Stomach (tissue), 9 donors: Measurements from ENCODE around the gene CDCA3. TPM values are rescaled to one million over a fixed set of nuclear protein-coding genes. Genes with fewer than 3 reads are reported as not detected.
A peak's percentile ranks its signal among the peaks of the same experiment; 100 is the strongest.
"Not testable (repeated sequence)": the region's sequence is repeated elsewhere in the genome, so short reads cannot be mapped to it uniquely, and the experiment has no call there.

Experiments
- DNase-seq, 2 donors: peaks; one replicate each; pipeline versions ENCODE4 v3.0.0 to v3.0.0-alpha.2; 2013 to 2019
- H3K27ac ChIP-seq, 5 donors: fragments of 200-600 bp in 4 of 5; sonication (generic) in 4 of 5; one replicate each; pipeline ENCODE4 v1.5.1; 2013 to 2019; ENCODE audit warnings: mild to moderate bottlenecking in 1 of 5, moderate library complexity in 1 of 5
- H3K27me3 ChIP-seq, 3 donors: fragments of 200-600 bp; sonication (generic); one replicate each; pipeline ENCODE4 v1.5.1; 2017 to 2019; ENCODE audit warnings: mixed run types in 1 of 3
- H3K36me3 ChIP-seq, 4 donors: fragments of 200-600 bp; sonication (generic); 1 replicate in 3 of 4; 2 replicates in 1 of 4; pipeline ENCODE4 v1.5.1; 2016 to 2019
- H3K4me1 ChIP-seq, 4 donors: fragments of 200-600 bp; sonication (generic); one replicate each; pipeline ENCODE4 v1.5.1; 2016 to 2019
- H3K4me3 ChIP-seq, 4 donors: fragments of 200-600 bp; sonication (generic) in 3 of 4; one replicate each; pipeline ENCODE4 v1.5.1; 2016 to 2019; ENCODE audit warnings: mild to moderate bottlenecking in 1 of 4
- H3K9me3 ChIP-seq, 4 donors: fragments of 200-600 bp; sonication (generic); one replicate each; pipeline ENCODE4 v1.5.1; 2016 to 2019
- EP300 ChIP-seq: sonication (generic); formaldehyde crosslinking; IDR thresholded peaks from one replicate; pipeline ENCODE4 v1.6.1; 2017; ENCODE audit warnings: antibody characterized with exemption
- POLR2A ChIP-seq, 4 donors: fragments of 450-650 bp; IDR thresholded peaks; one replicate each; pipeline ENCODE4 v1.6.1; 2016; ENCODE audit warnings: antibody characterized with exemption in 4 of 4, control low read depth in 2 of 4, mild to moderate bottlenecking in 1 of 4, moderate library complexity in 1 of 4
- POLR2AphosphoS5 ChIP-seq, 3 donors: sonication (generic); formaldehyde crosslinking; IDR thresholded peaks; one replicate each; pipeline ENCODE4 v1.6.1; 2016; ENCODE audit warnings: antibody characterized with exemption in 3 of 3
- WGBS, 5 donors: extraction: QIAGEN DNeasy Blood & Tissue Kit in 3 of 5; methylation state at CpG; one replicate each; pipeline versions ENCODE4 v1.1.5 to v1.1.7; 2013 to 2018; 5-methylcytosine and 5-hydroxymethylcytosine counted together
- intact Hi-C: fragments of 100-400 bp; cut with DNase I; formaldehyde crosslinking; loops from one replicate; pipeline ENCODE4 v1.15.1; 2023; ENCODE audit warnings: low total_unique reads
- polyA plus RNA-seq, 3 donors: library from polyadenylated mRNA; stranded (reverse); fragments of 200-250 nt; gene quantifications; one replicate each; pipeline ENCODE4 v1.2.3, GENCODE V29; 2013
- total RNA-seq, 5 donors: library from RNA; depleted of rRNA; stranded (reverse); fragments of >200 nt; gene quantifications; one replicate each; pipeline versions ENCODE4 v1.1.0 to v1.2.3, GENCODE V29; 2014 to 2016
- TF ChIP-seq, protein P1 (sequence below), 7 experiments: fragments of 450-650 bp in 4 of 7; fragments of 200-600 bp in 3 of 7; sonication (generic) in 3 of 7; IDR thresholded peaks; one replicate each; pipeline ENCODE4 v1.5.1; 2016 to 2019; ENCODE audit warnings: antibody characterized with exemption in 7 of 7, control low read depth in 2 of 7, mild to moderate bottlenecking in 1 of 7
- donor health status: healthy with polysubstance abuse.
- donor health status: Bipolar disorder and iron deficiency.
- donor health status: healthy.

CDCA3 gene
- total and polyA plus RNA-seq, 8 donors = 2.1 to 56.0 (median 11.0) TPM

DNA sequence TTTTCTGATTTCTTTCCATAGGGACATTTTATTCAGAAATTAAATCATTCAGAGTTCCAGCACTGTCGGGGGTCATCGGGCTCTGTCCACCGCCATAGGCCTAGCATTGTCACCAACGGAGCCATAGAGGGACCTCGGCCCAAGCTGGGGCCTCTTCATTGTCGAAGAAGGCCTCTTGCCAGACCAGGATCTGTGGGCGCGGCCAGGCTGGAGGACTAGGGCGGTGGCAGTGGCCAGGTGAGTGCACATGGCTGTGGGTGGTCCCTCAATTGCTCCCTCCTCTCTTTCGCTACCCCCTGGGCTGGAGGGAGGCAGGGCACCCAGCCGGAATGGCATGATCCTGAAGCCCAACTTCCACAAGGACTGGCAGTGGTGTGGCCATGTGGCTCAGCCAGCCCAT is 32.6 kb upstream of the CDCA3 start:
- H3K27ac ChIP-seq = no peak overlapping the region
- intact Hi-C loops = no loop called here

GRCh38 chr12:6883252-6883651 is 32.2 kb upstream of the CDCA3 start:
- no peak for DNase-seq
- H3K27me3 ChIP-seq = no peaks in the 10 kb centered on the region
- 93 to 100% (median 98%) methylated on average over 5 of the region's 5 CpGs for WGBS, 5 donors
- no peaks in the 10 kb centered on the region for H3K9me3 ChIP-seq
- TF ChIP-seq, protein P1, sequence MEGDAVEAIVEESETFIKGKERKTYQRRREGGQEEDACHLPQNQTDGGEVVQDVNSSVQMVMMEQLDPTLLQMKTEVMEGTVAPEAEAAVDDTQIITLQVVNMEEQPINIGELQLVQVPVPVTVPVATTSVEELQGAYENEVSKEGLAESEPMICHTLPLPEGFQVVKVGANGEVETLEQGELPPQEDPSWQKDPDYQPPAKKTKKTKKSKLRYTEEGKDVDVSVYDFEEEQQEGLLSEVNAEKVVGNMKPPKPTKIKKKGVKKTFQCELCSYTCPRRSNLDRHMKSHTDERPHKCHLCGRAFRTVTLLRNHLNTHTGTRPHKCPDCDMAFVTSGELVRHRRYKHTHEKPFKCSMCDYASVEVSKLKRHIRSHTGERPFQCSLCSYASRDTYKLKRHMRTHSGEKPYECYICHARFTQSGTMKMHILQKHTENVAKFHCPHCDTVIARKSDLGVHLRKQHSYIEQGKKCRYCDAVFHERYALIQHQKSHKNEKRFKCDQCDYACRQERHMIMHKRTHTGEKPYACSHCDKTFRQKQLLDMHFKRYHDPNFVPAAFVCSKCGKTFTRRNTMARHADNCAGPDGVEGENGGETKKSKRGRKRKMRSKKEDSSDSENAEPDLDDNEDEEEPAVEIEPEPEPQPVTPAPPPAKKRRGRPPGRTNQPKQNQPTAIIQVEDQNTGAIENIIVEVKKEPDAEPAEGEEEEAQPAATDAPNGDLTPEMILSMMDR (IDR thresholded peaks at IDR 0.05) = no peak
- TF ChIP-seq POLR2A (IDR thresholded peaks at IDR 0.05) (no peak), EP300 (no peak), POLR2AphosphoS5 (IDR thresholded peaks at IDR 0.05) (no peak)
- H3K27ac ChIP-seq = no peak overlapping the region
- H3K4me1 ChIP-seq = peaks cover 0 to 12% (median 6%) of the 10 kb centered on the region in 4 donors
- H3K4me3 ChIP-seq = no peak overlapping the region
- H3K36me3 ChIP-seq = peaks cover 3 to 38% (median 28%) of the 10 kb centered on the region in 4 donors
- intact Hi-C loops = no loop called here

More for the DNA sequence above, 32.6 kb upstream of the CDCA3 start:
- no peak for DNase-seq
- H3K4me1 ChIP-seq = peaks cover 0 to 12% (median 6%) of the 10 kb centered on the region in 4 donors
- peaks cover 3 to 38% (median 28%) of the 10 kb centered on the region in 4 donors for H3K36me3 ChIP-seq
- H3K4me3 ChIP-seq = no peak overlapping the region
- no peaks in the 10 kb centered on the region for H3K9me3 ChIP-seq
- TF ChIP-seq EP300 = no peak
- no peak for TF ChIP-seq POLR2AphosphoS5 (IDR thresholded peaks at IDR 0.05)
- TF ChIP-seq, protein P1 (IDR thresholded peaks at IDR 0.05) = no peak
- TF ChIP-seq POLR2A (IDR thresholded peaks at IDR 0.05) = no peak
- no peaks in the 10 kb centered on the region for H3K27me3 ChIP-seq
- WGBS, 5 donors = 79 to 93% (median 85%) methylated on average over 9 to 11 of the region's 11 CpGs

DNA sequence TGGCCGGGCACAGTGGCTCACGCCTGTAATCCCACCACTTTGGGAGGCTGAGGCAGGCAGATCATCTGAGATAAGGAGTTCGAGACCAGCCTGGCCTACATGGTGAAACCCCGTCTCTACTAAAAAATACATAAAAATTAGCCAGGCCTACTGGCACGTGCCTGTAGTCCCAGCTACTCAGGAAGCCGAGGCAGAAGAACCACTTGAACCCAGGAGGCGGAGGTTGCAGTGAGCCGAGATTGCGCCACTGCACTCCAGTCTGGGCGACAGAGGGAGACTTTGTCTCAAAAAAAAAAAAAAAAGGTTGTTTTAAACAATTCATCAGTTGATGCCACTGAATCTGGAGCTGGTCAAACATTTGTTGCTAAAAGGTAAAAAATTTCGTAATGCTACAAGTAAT is 28.7 kb upstream of the CDCA3 start:
- intact Hi-C loops, H3K27me3 ChIP-seq, DNase-seq, H3K9me3 ChIP-seq, H3K4me3 ChIP-seq: not testable (repeated sequence)
- WGBS, 5 donors = 81 to 94% (median 88%) methylated on average over 11 of the region's 11 CpGs
- Histone ChIP-seq H3K4me1 (peaks cover 0 to 18% (median 4%) of the 10 kb centered on the region in 4 donors), H3K36me3 (peaks cover 3 to 31% (median 27%) of the 10 kb centered on the region in 4 donors), H3K27ac (peak overlapping the region in 4 of 5 donors; percentile 38 to 72 (median 48))

DNA sequence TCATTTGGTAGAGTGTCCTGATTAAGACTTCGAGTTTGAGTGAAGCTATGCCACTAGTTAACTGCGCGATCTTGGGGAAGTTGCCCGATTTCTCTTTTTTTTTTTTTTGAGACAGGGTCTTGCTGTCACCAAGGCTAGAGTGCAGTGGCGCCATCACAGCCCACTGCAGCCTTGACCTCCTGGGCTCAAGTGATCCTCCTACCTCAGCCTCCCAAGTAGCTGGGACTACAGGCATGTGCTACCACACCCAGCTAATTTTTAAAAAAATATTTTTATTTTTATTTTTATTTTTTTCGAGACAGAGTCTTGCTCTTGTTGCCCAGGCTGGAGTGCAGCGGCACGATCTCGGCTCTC is 22.9 kb upstream of the CDCA3 start:
- H3K9me3 ChIP-seq, intact Hi-C loops, DNase-seq, H3K27me3 ChIP-seq: not testable (repeated sequence)
- Histone ChIP-seq H3K4me3 (peak overlapping the region; percentile 69 to 84 (median 77)), H3K27ac (peak overlapping the region; percentile 87 to 98 (median 88)), H3K36me3 (peaks cover 16 to 33% (median 30%) of the 10 kb centered on the region in 4 donors), H3K4me1 (peaks cover 23 to 54% (median 49%) of the 10 kb centered on the region in 4 donors)
- 41 to 55% (median 51%) methylated on average over 9 of the region's 9 CpGs for WGBS, 5 donors

DNA sequence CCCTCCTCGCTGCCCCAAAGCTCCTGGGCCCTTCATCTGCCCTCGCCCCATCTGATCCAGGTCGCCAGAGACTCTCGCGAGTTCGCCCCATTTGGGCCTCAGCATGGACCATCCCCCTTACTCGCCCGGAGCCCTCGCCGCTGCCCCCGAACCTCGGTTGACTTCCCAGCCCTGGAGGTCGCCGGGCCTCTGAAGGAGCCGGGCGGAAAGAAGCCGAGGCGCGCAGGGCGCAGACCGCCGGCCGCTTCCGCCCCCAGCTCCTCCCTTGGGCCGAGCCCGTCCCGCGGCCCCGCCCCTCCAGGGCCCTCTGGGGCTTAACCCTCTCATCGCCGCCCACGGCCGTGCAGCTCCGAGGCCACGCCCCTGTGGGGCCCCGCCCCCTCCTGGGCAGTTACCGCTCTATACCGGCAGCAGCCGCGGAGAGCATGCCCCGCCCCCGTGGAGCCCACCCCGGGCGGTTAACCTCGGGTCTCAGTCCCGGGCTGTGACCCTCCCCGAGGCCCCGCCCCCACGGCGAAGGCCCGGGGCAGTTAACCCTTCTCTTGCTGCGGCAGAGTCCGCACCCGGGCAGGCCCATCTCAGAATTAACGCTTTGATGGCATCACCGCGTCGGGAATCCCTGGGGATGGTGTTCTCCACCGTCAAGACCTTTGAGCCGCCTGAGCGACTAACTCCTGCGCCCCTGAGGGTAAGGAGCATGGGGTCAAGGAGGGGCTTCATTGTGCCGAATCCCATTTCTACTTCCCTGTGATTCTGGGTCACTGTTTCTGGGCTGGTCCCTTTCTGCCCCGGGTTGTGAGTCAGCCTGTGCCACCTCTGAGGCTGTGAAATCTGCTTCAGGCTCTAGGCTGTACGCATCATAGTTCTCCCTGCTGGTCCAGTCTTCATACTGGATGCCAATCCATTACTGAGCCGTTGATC is 22.3 kb upstream of the CDCA3 start, which contains the start of gene SPSB2:
SPSB2 (minus strand) TSS at position 210 of the 921 bp plus-strand sequence. CDS start 402 bp downstream, outside the sequence.
- TF ChIP-seq POLR2AphosphoS5 (IDR thresholded peaks at IDR 0.05) (peak; percentile 35 to 89 (median 71)), POLR2A (IDR thresholded peaks at IDR 0.05) (no peak)
- intact Hi-C loops = no loop called here
- Histone ChIP-seq H3K4me1 (peaks cover 30 to 60% (median 56%) of the 10 kb centered on the region in 4 donors), H3K4me3 (peak within 1 kb of the TSS; percentile 69 to 84 (median 77)), H3K27me3 (no peaks in the 10 kb centered on the region), H3K9me3 (no peaks in the 10 kb centered on the region), H3K36me3 (peaks cover 16 to 34% (median 30%) of the 10 kb centered on the region in 4 donors), H3K27ac (peak within 1 kb of the TSS; percentile 87 to 98 (median 88))
- WGBS, 5 donors = 0 to 2% (median 1%) methylated on average over 30 to 65 of the region's 66 CpGs
- peak; percentile 99 for DNase-seq
